Suppressor macrophage treated with lipopolysaccharide for 4 hours (primary cell): ENCODE measurements around the gene CSHL1.
"Not testable (repeated sequence)": the region's sequence is repeated elsewhere in the genome, so short reads cannot be mapped to it uniquely, and the experiment has no call there.

ENCODE experiments used
- DNase-seq: peaks from one replicate; pipeline ENCODE4 v3.0.0-alpha.2; 2020

CSHL1 gene

GRCh38 chr17:63939884-63940283, 28.8 kb upstream of the CSHL1 start:
- no peak for DNase-seq

GRCh38 chr17:63939401-63939800, 28.3 kb upstream of the CSHL1 start:
- no peak for DNase-seq

- DNase-seq = no peak
These were observed 26.9 kb upstream of the CSHL1 start for GRCh38 chr17:63937920-63938319.

GRCh38 chr17:63937319-63937718, 26.3 kb upstream of the CSHL1 start:
- no peak for DNase-seq

- no peak for DNase-seq
These were observed 23.4 kb upstream of the CSHL1 start for GRCh38 chr17:63934183-63935112.

GRCh38 chr17:63933598-63933997, 22.5 kb upstream of the CSHL1 start:
- DNase-seq = no peak

- DNase-seq = no peak
These were observed 21.7 kb upstream of the CSHL1 start for GRCh38 chr17:63932721-63933120.

- DNase-seq = peak; percentile 18
These were observed 21.0 kb upstream of the CSHL1 start, which contains the start of gene CD79B for GRCh38 chr17:63931981-63932561. Gene CD79B (minus strand): TSS chr17:63932331. CDS start chr17:63932261, 70 bp downstream.

GRCh38 chr17:63930951-63931575, 20.0 kb upstream of the CSHL1 start:
- DNase-seq = peak; percentile 67

- DNase-seq = no peak
These were observed 19.1 kb upstream of the CSHL1 start for GRCh38 chr17:63929860-63930766.

- no peak for DNase-seq
These were observed 18.1 kb upstream of the CSHL1 start for GRCh38 chr17:63928966-63929695.

- no peak for DNase-seq
These were observed 17.2 kb upstream of the CSHL1 start for GRCh38 chr17:63928172-63928666.

- no peak for DNase-seq
These were observed 16.6 kb upstream of the CSHL1 start for GRCh38 chr17:63927464-63928171.

GRCh38 chr17:63926164-63926563, 15.1 kb upstream of the CSHL1 start:
- no peak for DNase-seq

GRCh38 chr17:63925615-63926014, 14.6 kb upstream of the CSHL1 start:
- DNase-seq = no peak

- not testable (repeated sequence) for DNase-seq
These were observed 11.3 kb upstream of the CSHL1 start for GRCh38 chr17:63922402-63922801.

GRCh38 chr17:63920779-63921178, 9.7 kb upstream of the CSHL1 start:
- not testable (repeated sequence) for DNase-seq

GRCh38 chr17:63920050-63920449, 9.0 kb upstream of the CSHL1 start:
- DNase-seq = not testable (repeated sequence)

GRCh38 chr17:63919311-63919723, 8.3 kb upstream of the CSHL1 start:
- DNase-seq = peak; percentile 72

- DNase-seq = not testable (repeated sequence)
These were observed 7.8 kb upstream of the CSHL1 start, which contains the start of gene GH1 for GRCh38 chr17:63918789-63919305. Gene GH1 (minus strand): TSS chr17:63918839. CDS start chr17:63918776, 63 bp downstream.

GRCh38 chr17:63918305-63918704, 7.2 kb upstream of the CSHL1 start:
- no peak for DNase-seq
